ENCODE measurements around the gene EPHB2.

- TF ChIP-seq, protein P1, sequence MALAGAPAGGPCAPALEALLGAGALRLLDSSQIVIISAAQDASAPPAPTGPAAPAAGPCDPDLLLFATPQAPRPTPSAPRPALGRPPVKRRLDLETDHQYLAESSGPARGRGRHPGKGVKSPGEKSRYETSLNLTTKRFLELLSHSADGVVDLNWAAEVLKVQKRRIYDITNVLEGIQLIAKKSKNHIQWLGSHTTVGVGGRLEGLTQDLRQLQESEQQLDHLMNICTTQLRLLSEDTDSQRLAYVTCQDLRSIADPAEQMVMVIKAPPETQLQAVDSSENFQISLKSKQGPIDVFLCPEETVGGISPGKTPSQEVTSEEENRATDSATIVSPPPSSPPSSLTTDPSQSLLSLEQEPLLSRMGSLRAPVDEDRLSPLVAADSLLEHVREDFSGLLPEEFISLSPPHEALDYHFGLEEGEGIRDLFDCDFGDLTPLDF (CRISPR knock-in tag; IDR thresholded peaks at IDR 0.05) = no peak
- no peak for TF ChIP-seq GTF2I (CRISPR knock-in tag; conservative IDR thresholded peaks at IDR 0.05)
- TF ChIP-seq, protein P2, sequence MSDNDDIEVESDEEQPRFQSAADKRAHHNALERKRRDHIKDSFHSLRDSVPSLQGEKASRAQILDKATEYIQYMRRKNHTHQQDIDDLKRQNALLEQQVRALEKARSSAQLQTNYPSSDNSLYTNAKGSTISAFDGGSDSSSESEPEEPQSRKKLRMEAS (CRISPR knock-in tag; IDR thresholded peaks at IDR 0.05) = no peak
- TF ChIP-seq CTCF (IDR thresholded peaks at IDR 0.05) = no peak
- no peak for TF ChIP-seq FOXP4 (CRISPR knock-in tag; IDR thresholded peaks at IDR 0.05)
- no peak for TF ChIP-seq RELA (CRISPR knock-in tag; IDR thresholded peaks at IDR 0.05; ENCODE audit: borderline replicate concordance)
- TF ChIP-seq, protein P3, sequence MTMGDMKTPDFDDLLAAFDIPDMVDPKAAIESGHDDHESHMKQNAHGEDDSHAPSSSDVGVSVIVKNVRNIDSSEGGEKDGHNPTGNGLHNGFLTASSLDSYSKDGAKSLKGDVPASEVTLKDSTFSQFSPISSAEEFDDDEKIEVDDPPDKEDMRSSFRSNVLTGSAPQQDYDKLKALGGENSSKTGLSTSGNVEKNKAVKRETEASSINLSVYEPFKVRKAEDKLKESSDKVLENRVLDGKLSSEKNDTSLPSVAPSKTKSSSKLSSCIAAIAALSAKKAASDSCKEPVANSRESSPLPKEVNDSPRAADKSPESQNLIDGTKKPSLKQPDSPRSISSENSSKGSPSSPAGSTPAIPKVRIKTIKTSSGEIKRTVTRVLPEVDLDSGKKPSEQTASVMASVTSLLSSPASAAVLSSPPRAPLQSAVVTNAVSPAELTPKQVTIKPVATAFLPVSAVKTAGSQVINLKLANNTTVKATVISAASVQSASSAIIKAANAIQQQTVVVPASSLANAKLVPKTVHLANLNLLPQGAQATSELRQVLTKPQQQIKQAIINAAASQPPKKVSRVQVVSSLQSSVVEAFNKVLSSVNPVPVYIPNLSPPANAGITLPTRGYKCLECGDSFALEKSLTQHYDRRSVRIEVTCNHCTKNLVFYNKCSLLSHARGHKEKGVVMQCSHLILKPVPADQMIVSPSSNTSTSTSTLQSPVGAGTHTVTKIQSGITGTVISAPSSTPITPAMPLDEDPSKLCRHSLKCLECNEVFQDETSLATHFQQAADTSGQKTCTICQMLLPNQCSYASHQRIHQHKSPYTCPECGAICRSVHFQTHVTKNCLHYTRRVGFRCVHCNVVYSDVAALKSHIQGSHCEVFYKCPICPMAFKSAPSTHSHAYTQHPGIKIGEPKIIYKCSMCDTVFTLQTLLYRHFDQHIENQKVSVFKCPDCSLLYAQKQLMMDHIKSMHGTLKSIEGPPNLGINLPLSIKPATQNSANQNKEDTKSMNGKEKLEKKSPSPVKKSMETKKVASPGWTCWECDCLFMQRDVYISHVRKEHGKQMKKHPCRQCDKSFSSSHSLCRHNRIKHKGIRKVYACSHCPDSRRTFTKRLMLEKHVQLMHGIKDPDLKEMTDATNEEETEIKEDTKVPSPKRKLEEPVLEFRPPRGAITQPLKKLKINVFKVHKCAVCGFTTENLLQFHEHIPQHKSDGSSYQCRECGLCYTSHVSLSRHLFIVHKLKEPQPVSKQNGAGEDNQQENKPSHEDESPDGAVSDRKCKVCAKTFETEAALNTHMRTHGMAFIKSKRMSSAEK (CRISPR knock-in tag; IDR thresholded peaks at IDR 0.05; ENCODE audit: borderline replicate concordance) = no peak
- no peak for TF ChIP-seq MXD4 (CRISPR knock-in tag; IDR thresholded peaks at IDR 0.05; ENCODE audit: borderline replicate concordance)
- TF ChIP-seq, protein P4, sequence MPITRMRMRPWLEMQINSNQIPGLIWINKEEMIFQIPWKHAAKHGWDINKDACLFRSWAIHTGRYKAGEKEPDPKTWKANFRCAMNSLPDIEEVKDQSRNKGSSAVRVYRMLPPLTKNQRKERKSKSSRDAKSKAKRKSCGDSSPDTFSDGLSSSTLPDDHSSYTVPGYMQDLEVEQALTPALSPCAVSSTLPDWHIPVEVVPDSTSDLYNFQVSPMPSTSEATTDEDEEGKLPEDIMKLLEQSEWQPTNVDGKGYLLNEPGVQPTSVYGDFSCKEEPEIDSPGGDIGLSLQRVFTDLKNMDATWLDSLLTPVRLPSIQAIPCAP (CRISPR knock-in tag; IDR thresholded peaks at IDR 0.05) = no peak
- no peak for TF ChIP-seq TEAD1 (CRISPR knock-in tag; IDR thresholded peaks at IDR 0.05)
- TF ChIP-seq, protein P5, sequence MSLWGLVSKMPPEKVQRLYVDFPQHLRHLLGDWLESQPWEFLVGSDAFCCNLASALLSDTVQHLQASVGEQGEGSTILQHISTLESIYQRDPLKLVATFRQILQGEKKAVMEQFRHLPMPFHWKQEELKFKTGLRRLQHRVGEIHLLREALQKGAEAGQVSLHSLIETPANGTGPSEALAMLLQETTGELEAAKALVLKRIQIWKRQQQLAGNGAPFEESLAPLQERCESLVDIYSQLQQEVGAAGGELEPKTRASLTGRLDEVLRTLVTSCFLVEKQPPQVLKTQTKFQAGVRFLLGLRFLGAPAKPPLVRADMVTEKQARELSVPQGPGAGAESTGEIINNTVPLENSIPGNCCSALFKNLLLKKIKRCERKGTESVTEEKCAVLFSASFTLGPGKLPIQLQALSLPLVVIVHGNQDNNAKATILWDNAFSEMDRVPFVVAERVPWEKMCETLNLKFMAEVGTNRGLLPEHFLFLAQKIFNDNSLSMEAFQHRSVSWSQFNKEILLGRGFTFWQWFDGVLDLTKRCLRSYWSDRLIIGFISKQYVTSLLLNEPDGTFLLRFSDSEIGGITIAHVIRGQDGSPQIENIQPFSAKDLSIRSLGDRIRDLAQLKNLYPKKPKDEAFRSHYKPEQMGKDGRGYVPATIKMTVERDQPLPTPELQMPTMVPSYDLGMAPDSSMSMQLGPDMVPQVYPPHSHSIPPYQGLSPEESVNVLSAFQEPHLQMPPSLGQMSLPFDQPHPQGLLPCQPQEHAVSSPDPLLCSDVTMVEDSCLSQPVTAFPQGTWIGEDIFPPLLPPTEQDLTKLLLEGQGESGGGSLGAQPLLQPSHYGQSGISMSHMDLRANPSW (CRISPR knock-in tag; conservative IDR thresholded peaks at IDR 0.05; ENCODE audit: low read depth) = no peak
- TF ChIP-seq, protein P6, sequence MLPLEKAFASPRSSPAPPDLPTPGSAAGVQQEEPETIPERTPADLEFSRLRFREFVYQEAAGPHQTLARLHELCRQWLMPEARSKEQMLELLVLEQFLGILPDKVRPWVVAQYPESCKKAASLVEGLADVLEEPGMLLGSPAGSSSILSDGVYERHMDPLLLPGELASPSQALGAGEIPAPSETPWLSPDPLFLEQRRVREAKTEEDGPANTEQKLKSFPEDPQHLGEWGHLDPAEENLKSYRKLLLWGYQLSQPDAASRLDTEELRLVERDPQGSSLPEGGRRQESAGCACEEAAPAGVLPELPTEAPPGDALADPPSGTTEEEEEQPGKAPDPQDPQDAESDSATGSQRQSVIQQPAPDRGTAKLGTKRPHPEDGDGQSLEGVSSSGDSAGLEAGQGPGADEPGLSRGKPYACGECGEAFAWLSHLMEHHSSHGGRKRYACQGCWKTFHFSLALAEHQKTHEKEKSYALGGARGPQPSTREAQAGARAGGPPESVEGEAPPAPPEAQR (CRISPR knock-in tag; IDR thresholded peaks at IDR 0.05) = no peak
- TF ChIP-seq HMGXB4 (CRISPR knock-in tag; IDR thresholded peaks at IDR 0.05) = no peak
These were observed 45.0 kb downstream of the EPHB2 start for GRCh38 chr1:22755641-22756040.
